GM12875 (cell line): ENCODE results near the gene TRIP6.

ENCODE experiments used
- H3K4me3 ChIP-seq: one replicate; pipeline ENCODE4 v1.5.1; 2011; ENCODE audit warnings: low read depth, low read length, control low read depth
- CTCF ChIP-seq: IDR thresholded peaks from 2 replicates; pipeline ENCODE4 v1.5.1; 2011; ENCODE audit warnings: low read depth, mild to moderate bottlenecking, control low read depth, inconsistent platforms, low read length, moderate library complexity, borderline replicate concordance; ENCODE audit not compliant: insufficient read depth

The TRIP6 gene

GRCh38 chr7:100887516-100888290 lies 20.5 kb downstream of the TRIP6 start:
- H3K4me3 ChIP-seq: peak overlapping the region; percentile 95
- no peak for TF ChIP-seq CTCF

GRCh38 chr7:100888291-100888987 lies 21.3 kb downstream of the TRIP6 start:
- TF ChIP-seq CTCF: no peak
- H3K4me3 ChIP-seq: peak overlapping the region; percentile 95

- H3K4me3 ChIP-seq: peak within 1 kb of the TSS; percentile 95
These were observed 22.0 kb downstream of the TRIP6 start, which contains the start of gene UFSP1 for GRCh38 chr7:100888988-100889750. Gene UFSP1 (minus strand): TSS chr7:100889715. CDS start chr7:100889271, 444 bp downstream.

GRCh38 chr7:100890653-100891567 lies 23.7 kb downstream of the TRIP6 start:
- TF ChIP-seq CTCF: 0 out of 2 replicates have a peak, but pooled peaks have one; percentile 1
- peak overlapping the region; percentile 59 for H3K4me3 ChIP-seq

More at GRCh38 chr7:100888988-100889750, 22.0 kb downstream of the TRIP6 start, which contains the start of gene UFSP1:
- no peak for TF ChIP-seq CTCF

- TF ChIP-seq CTCF: no peak
- no peak overlapping the region for H3K4me3 ChIP-seq
These were observed 24.5 kb downstream of the TRIP6 start for GRCh38 chr7:100891568-100892247.
